NK-92 (cell line): Measurements from ENCODE around the gene ZNF302.
"Not testable (repeated sequence)": the region's sequence is repeated elsewhere in the genome, so short reads cannot be mapped to it uniquely, and the experiment has no call there.

Experiments
- DNase-seq: peaks from one replicate; lab custom pipeline; 2025; ENCODE audit not compliant: unreplicated experiment; lab: John Stamatoyannopoulos, UW

Gene ZNF302

GRCh38 chr19:34677386-34678084 lies at the start of gene ZNF302:
Gene ZNF302, plus strand, starts transcription at chr19:34677678. Its CDS starts 1,127 bp downstream, at chr19:34678805.
- DNase-seq: peak; percentile 53

GRCh38 chr19:34633802-34634201 lies 43.7 kb upstream of the ZNF302 start:
- no peak for DNase-seq

DNA sequence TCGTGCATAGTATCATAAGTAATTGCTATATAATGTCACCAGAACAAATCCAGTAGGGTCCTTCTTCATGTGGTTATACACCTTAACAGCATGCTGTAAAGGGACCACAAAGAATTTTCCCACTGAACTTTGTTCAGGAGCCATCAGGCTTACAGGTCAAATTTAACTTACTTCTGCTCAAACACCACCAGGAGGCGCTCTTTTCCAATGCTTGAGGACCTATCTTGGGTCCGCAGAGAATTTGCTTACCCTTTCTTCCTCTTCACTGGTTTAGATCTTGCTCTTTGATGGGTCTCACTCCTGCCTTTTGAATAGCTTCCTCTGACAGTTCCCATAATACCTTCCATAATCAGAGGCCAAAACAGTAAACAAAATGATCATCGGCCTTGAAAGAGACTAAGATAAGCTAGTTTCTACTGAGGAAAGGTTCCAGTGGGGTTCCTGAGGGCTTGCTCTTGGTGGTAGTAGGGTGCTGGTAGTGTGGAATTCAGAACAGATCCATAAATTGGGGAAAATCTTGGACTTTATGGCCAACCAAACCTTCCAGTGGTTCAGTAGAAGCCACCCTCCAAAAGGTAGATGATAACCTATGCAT lies 37.9 kb upstream of the ZNF302 start:
- DNase-seq: no peak

- no peak for DNase-seq
Measured at GRCh38 chr19:34642241-34642640, 35.2 kb upstream of the ZNF302 start.

GRCh38 chr19:34644991-34645461 lies 32.5 kb upstream of the ZNF302 start:
- DNase-seq: no peak

GRCh38 chr19:34645551-34645950 lies 31.9 kb upstream of the ZNF302 start:
- no peak for DNase-seq

- no peak for DNase-seq
Measured at GRCh38 chr19:34649886-34650543, 27.5 kb upstream of the ZNF302 start.

DNA sequence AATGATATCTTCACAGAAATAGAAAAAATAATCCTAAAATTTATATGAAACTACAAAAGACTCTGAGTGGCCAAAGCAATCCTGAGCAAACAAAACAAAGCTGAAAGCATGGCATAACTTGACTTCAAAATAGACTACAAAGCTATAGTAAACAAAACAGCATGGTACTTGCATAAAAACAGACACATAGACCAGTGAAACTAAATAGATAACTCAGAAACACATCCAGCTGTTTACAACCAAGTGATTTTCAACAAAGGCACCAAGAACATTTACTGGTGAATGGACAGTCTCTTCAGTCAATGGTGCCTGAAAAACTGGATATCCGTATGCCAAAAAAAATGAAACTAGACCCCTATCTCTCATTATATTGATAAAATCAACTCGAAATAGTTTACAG lies 25.7 kb upstream of the ZNF302 start:
- no peak for DNase-seq

DNA sequence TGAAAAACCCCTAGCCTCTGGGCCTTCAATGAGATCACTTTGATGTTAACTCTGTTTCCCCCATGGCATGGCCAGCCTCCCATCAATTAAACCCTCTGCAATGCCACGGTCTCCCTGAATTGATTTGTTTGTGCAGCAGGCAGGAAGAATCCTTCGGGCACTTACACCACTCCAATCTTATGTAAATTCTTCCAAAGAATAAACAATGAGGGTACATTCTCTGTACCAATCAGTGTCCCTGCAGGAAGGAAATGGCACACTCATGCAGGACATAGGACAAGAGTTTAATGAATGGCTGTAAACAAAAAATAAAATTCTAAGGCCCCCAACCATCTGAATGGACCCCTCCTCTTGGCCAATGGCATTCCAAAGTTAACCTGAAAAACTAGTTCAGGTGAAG lies 22.7 kb upstream of the ZNF302 start:
- no peak for DNase-seq

GRCh38 chr19:34655651-34656050 lies 21.8 kb upstream of the ZNF302 start:
- no peak for DNase-seq

DNA sequence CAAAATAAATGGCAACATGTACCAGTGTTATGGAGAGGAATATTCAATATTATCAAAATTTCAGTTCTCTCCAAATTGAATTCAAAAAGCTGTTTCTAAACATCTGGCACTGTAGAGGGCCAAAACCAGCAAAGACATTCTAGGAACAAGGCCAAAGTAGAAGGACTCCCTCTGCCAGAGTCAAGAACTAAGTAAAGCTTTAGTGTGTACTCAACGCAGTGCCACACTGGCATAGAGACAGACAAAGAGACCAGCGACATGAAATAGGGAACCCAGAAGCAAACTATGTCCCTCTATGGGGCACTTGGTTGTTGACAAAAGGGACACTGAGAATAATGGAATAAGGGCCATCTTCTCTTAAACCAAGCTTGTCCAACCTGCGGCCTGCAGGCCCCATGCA lies 16.1 kb upstream of the ZNF302 start:
- no peak for DNase-seq

DNA sequence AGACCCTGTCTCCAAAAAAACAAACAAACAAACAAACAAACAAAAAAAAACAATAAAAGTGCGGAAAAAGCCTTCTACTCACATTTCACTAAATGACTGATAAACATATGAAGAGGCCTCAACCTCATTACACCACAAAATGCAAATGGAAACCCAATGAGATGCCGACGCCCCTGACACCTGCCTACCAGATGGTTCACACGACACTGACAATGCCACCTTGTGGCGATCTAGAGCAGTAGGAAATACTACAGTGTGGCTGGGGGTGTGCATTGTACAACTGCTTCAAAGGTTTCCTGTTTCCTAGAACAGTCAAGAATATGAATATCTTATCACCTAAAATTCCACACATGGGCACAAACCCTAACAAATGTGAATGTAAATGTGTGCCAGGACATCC lies 14.6 kb upstream of the ZNF302 start:
- DNase-seq: no peak

DNA sequence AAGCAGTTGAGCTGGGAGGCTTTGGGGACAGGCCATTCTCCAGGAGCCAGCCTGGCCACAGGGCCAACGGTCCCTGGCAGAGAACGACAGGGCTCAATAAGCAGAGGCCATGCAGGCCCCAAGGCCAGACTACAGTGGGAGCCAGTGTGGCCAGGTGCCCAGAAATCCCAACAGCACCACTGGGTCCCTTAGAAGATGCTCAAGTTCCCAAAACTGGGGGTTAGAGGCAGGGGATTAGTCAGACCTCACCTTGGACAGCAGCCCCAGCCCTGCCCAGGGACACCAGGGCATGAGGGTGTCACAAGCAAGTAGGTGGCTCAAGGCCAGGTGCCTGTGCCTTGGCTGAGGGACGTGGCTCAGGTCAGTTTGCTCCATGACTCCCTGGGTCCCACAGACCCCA lies 13.3 kb upstream of the ZNF302 start:
- DNase-seq: no peak

- DNase-seq: no peak
Measured at GRCh38 chr19:34664870-34665269, 12.6 kb upstream of the ZNF302 start.

GRCh38 chr19:34665275-34665674 lies 12.2 kb upstream of the ZNF302 start:
- not testable (repeated sequence) for DNase-seq

GRCh38 chr19:34666200-34666957 lies 11.1 kb upstream of the ZNF302 start:
- no peak for DNase-seq

DNA sequence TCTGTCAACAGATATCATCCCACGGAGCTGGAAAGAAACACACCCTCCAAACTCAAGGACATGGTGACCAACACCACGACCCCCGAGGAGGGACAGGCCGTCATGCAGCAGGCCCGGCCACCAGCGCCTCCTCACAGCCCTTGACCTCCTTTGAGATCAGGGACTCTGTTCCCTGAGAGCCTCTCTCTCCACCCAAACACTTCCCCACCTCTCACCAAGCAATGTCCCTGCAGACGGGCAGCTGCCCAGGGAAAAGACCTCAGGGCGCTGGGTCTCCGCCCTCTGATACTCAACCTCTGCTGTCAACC lies 10.6 kb upstream of the ZNF302 start:
- no peak for DNase-seq

- DNase-seq: no peak
Measured at GRCh38 chr19:34667349-34668076, 10.0 kb upstream of the ZNF302 start.

DNA sequence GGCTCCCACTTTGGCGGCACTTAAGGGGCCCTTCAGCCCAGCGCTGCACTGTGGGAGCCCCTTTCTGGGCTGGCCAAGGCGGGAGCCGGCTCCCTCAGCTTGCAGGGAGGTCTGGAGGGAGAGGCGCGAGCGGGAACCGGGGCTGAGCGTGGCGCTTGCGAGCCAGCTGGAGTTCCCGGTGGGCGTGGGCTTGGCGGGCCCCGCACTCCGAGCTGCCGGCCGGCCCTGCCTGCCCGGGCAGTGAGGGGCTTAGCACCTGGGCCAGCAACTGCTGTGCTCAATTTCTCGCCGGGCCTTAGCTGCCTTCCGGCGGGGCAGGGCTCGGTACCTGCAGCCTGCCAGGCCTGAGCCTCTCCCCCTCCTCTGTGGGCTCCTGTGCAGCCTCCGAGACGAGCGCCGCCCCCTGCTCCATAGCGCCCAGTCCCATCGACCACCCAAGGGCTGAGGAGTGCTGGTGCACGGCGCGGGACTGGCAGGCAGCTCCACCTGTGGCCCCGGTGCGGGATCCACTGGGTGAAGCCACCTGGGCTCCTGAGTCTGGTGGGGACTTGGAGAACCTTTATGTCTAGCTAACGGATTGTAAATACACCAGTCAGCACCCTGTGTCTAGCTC lies 9.3 kb upstream of the ZNF302 start:
- DNase-seq: not testable (repeated sequence)

- not testable (repeated sequence) for DNase-seq
Measured at GRCh38 chr19:34668690-34669089, 8.8 kb upstream of the ZNF302 start.

GRCh38 chr19:34669305-34669704 lies 8.2 kb upstream of the ZNF302 start:
- no peak for DNase-seq
